SK-N-SH treated with all-trans-retinoic acid at 6 μM for 48 hours (cell line): ENCODE results near the gene SYT6.

Source experiments
- ATAC-seq: fragments of 200-7000 bp; cut with Tn5 transposase; 3 replicates; pipeline ENCODE4 v1.9.1; 2020; ENCODE audit warnings: mild to moderate bottlenecking, moderate library complexity
- ARNTL ChIP-seq: fragments of 450-650 bp; formaldehyde crosslinking; IDR thresholded peaks from 2 replicates; pipeline ENCODE4 v1.5.0; 2020; ENCODE audit warnings: low read depth, mild to moderate bottlenecking, moderate library complexity, borderline replicate concordance
- BACH2 ChIP-seq: fragments of 250-450 bp; sonication (Bioruptor Pico); IDR thresholded peaks from 2 replicates; pipeline ENCODE4 v1.9.0; 2021; ENCODE audit warnings: mild to moderate bottlenecking, borderline replicate concordance
- CREB5 ChIP-seq: fragments of 250-450 bp; sonication (Bioruptor Pico); IDR thresholded peaks from 2 replicates; pipeline ENCODE4 v1.5.1; 2020; ENCODE audit warnings: low read depth, mild to moderate bottlenecking, moderate library complexity
- CSDC2 ChIP-seq: fragments of 250-450 bp; sonication (Bioruptor Pico); IDR thresholded peaks from 2 replicates; pipeline ENCODE4 v1.5.0; 2020; ENCODE audit warnings: mild to moderate bottlenecking, moderate library complexity
- CSRNP3 ChIP-seq: fragments of 250-450 bp; sonication (Bioruptor Pico); IDR thresholded peaks from 2 replicates; pipeline ENCODE4 v1.5.1; 2021; ENCODE audit warnings: mild to moderate bottlenecking, moderate library complexity
- ESRRG ChIP-seq: fragments of 250-450 bp; sonication (Bioruptor Pico); IDR thresholded peaks from 2 replicates; pipeline ENCODE4 v1.6.1; 2021; ENCODE audit warnings: mild to moderate bottlenecking
- OSR1 ChIP-seq: fragments of 250-450 bp; sonication (Bioruptor Pico); IDR thresholded peaks from 2 replicates; pipeline ENCODE4 v1.8.0; 2022; ENCODE audit warnings: moderate library complexity, mild to moderate bottlenecking, inconsistent platforms
- PATZ1 ChIP-seq: fragments of 250-450 bp; sonication (Bioruptor Pico); IDR thresholded peaks from 2 replicates; pipeline ENCODE4 v1.8.0; 2020; ENCODE audit warnings: mild to moderate bottlenecking, moderate library complexity, borderline replicate concordance
- PPARA ChIP-seq: fragments of 250-450 bp; sonication (Bioruptor Pico); IDR thresholded peaks from 2 replicates; pipeline ENCODE4 v1.5.0; 2020; ENCODE audit warnings: mild to moderate bottlenecking, borderline replicate concordance
- RARB ChIP-seq: fragments of 250-450 bp; sonication (Bioruptor Pico); IDR thresholded peaks from 2 replicates; pipeline ENCODE4 v1.8.0; 2021; ENCODE audit warnings: mild to moderate bottlenecking, moderate library complexity
- SNAI2 ChIP-seq: fragments of 250-450 bp; sonication (Bioruptor Pico); IDR thresholded peaks from 2 replicates; pipeline ENCODE4 v1.5.0; 2020; ENCODE audit warnings: mild to moderate bottlenecking, moderate library complexity
- TCF4 ChIP-seq: fragments of 250-450 bp; sonication (Bioruptor Pico); IDR thresholded peaks from 2 replicates; pipeline ENCODE4 v1.8.0; 2021; ENCODE audit warnings: mild to moderate bottlenecking, moderate library complexity, borderline replicate concordance
- TOX ChIP-seq: fragments of 250-450 bp; sonication (Bioruptor Pico); IDR thresholded peaks from 2 replicates; pipeline ENCODE4 v1.8.0; 2021; ENCODE audit warnings: mild to moderate bottlenecking, moderate library complexity, borderline replicate concordance
- TSHZ2 ChIP-seq: fragments of 250-450 bp; sonication (Bioruptor Pico); IDR thresholded peaks from 2 replicates; pipeline ENCODE4 v1.5.0; 2020; ENCODE audit warnings: mild to moderate bottlenecking, moderate library complexity
- ZC3H10 ChIP-seq: fragments of 250-450 bp; sonication (Bioruptor Pico); IDR thresholded peaks from 2 replicates; pipeline ENCODE4 v1.5.1; 2021; ENCODE audit warnings: mild to moderate bottlenecking, moderate library complexity
- ZFP30 ChIP-seq: fragments of 450-650 bp; formaldehyde crosslinking; IDR thresholded peaks from 2 replicates; pipeline ENCODE4 v1.5.0; 2022; ENCODE audit warnings: mild to moderate bottlenecking, moderate library complexity
- ZNF565 ChIP-seq: fragments of 450-650 bp; formaldehyde crosslinking; conservative IDR thresholded peaks from 2 replicates; pipeline ENCODE4 v1.5.0; 2020; ENCODE audit warnings: low read depth, mild to moderate bottlenecking, moderate library complexity
- ZNF70 ChIP-seq: fragments of 450-650 bp; formaldehyde crosslinking; IDR thresholded peaks from 2 replicates; pipeline ENCODE4 v1.5.0; 2020; ENCODE audit warnings: mild to moderate bottlenecking, moderate library complexity
- ZNF8 ChIP-seq: fragments of 450-650 bp; formaldehyde crosslinking; IDR thresholded peaks from 2 replicates; pipeline ENCODE4 v1.5.0; 2020; ENCODE audit warnings: mild to moderate bottlenecking, moderate library complexity

Gene SYT6

GRCh38 chr1:114145504-114146151 lies 8.0 kb downstream of the SYT6 start:
- ATAC-seq = no peak
- TF ChIP-seq TOX (CRISPR knock-in tag) (no peak), OSR1 (CRISPR knock-in tag) (no peak), ARNTL (CRISPR knock-in tag) (no peak), CSDC2 (no peak), PATZ1 (CRISPR knock-in tag) (no peak), ZNF8 (no peak), ESRRG (CRISPR knock-in tag) (no peak), CREB5 (CRISPR knock-in tag) (no peak), SNAI2 (CRISPR knock-in tag) (no peak), BACH2 (CRISPR knock-in tag) (no peak)

GRCh38 chr1:114144016-114144415 lies 9.7 kb downstream of the SYT6 start:
- no peak for TF ChIP-seq ZC3H10 (CRISPR knock-in tag)
- no peak for TF ChIP-seq PATZ1 (CRISPR knock-in tag)
- no peak for TF ChIP-seq BACH2 (CRISPR knock-in tag)
- TF ChIP-seq TSHZ2 (CRISPR knock-in tag) = no peak
- TF ChIP-seq RARB (CRISPR knock-in tag) = no peak
- no peak for TF ChIP-seq CSRNP3 (CRISPR knock-in tag)
- no peak for TF ChIP-seq TCF4 (CRISPR knock-in tag)
- no peak for TF ChIP-seq OSR1 (CRISPR knock-in tag)
- TF ChIP-seq TOX (CRISPR knock-in tag) = no peak
- no peak for TF ChIP-seq PPARA (CRISPR knock-in tag)
- ATAC-seq = no peak

GRCh38 chr1:114139540-114139939 lies 14.1 kb downstream of the SYT6 start:
- TF ChIP-seq SNAI2 (CRISPR knock-in tag) (no peak), RARB (CRISPR knock-in tag) (no peak), ZFP30 (CRISPR knock-in tag) (no peak), ARNTL (CRISPR knock-in tag) (no peak), TCF4 (CRISPR knock-in tag) (no peak), TOX (CRISPR knock-in tag) (no peak), ZNF8 (no peak), ZC3H10 (CRISPR knock-in tag) (no peak), BACH2 (CRISPR knock-in tag) (no peak), CSDC2 (no peak), ZNF565 (CRISPR knock-in tag) (no peak), CSRNP3 (CRISPR knock-in tag) (no peak), ZNF70 (CRISPR knock-in tag) (no peak), CREB5 (CRISPR knock-in tag) (no peak)
- ATAC-seq = no peak
